H9 (cell line): ENCODE measurements around the gene SETD9. TPM values are rescaled to one million over a fixed set of nuclear protein-coding genes. Genes with fewer than 3 reads are reported as not detected.

ENCODE experiments used
- DNase-seq: peaks from one replicate; pipeline ENCODE4 v3.0.0-alpha.2; 2017
- H2AFZ ChIP-seq: one replicate; pipeline ENCODE4 v1.6.1; 2013; ENCODE audit warnings: mild to moderate bottlenecking, low read length, control low read depth, moderate library complexity
- H2AK5ac ChIP-seq: 2 replicates; pipeline ENCODE4 v1.6.1; 2013; ENCODE audit warnings: low read length, control low read depth, mixed read lengths; ENCODE audit not compliant: insufficient read length
- H2BK120ac ChIP-seq: one replicate; pipeline ENCODE4 v1.6.1; 2013; ENCODE audit warnings: low read depth, mild to moderate bottlenecking, low read length, control low read depth, inconsistent platforms; ENCODE audit not compliant: poor library complexity, severe bottlenecking
- H2BK12ac ChIP-seq: 2 replicates; pipeline ENCODE4 v1.6.1; 2013; ENCODE audit warnings: low read length, control low read depth, mixed read lengths, low read depth; ENCODE audit not compliant: insufficient read length
- H2BK15ac ChIP-seq: 2 replicates; pipeline ENCODE4 v1.6.1; 2013; ENCODE audit warnings: low read depth, low read length, control low read depth
- H2BK20ac ChIP-seq: one replicate; pipeline ENCODE4 v1.6.1; 2013; ENCODE audit warnings: low read depth, mild to moderate bottlenecking, low read length, control low read depth, inconsistent platforms; ENCODE audit not compliant: poor library complexity, severe bottlenecking
- H2BK5ac ChIP-seq: 2 replicates; pipeline ENCODE4 v1.6.1; 2013; ENCODE audit warnings: low read length, control low read depth, mixed read lengths; ENCODE audit not compliant: insufficient read length
- H3K14ac ChIP-seq: 2 replicates; pipeline ENCODE4 v1.6.1; 2013; ENCODE audit warnings: low read length, control low read depth; ENCODE audit not compliant: insufficient read depth
- H3K18ac ChIP-seq: 2 replicates; pipeline ENCODE4 v1.6.1; 2013; ENCODE audit warnings: low read depth, mild to moderate bottlenecking, mixed read lengths, low read length, control low read depth; ENCODE audit not compliant: insufficient read length
- H3K23ac ChIP-seq: 2 replicates; pipeline ENCODE4 v1.6.1; 2013; ENCODE audit warnings: low read length, control low read depth, mixed read lengths, low read depth; ENCODE audit not compliant: insufficient read length
- H3K23me2 ChIP-seq: 2 replicates; pipeline ENCODE4 v1.6.1; 2013; ENCODE audit warnings: low read depth, mild to moderate bottlenecking, mixed read lengths, low read length, control low read depth; ENCODE audit not compliant: insufficient read length, poor library complexity, severe bottlenecking
- H3K27ac ChIP-seq: 2 replicates; pipeline ENCODE4 v1.5.1; 2013; ENCODE audit warnings: low read length, control low read depth, mixed read lengths, low read depth; ENCODE audit not compliant: insufficient read length
- H3K27me3 ChIP-seq: 2 replicates; pipeline ENCODE4 v1.6.1; 2013; ENCODE audit warnings: low read length, control low read depth, inconsistent platforms; ENCODE audit not compliant: insufficient read depth
- H3K4ac ChIP-seq: 2 replicates; pipeline ENCODE4 v1.6.1; 2013; ENCODE audit warnings: low read depth, mild to moderate bottlenecking, control low read depth, inconsistent platforms, low read length, moderate library complexity
- H3K4me1 ChIP-seq: 2 replicates; pipeline ENCODE4 v1.6.1; 2013; ENCODE audit warnings: low read length, control low read depth, inconsistent platforms; ENCODE audit not compliant: insufficient read depth
- H3K4me2 ChIP-seq: 2 replicates; pipeline ENCODE4 v1.6.1; 2013; ENCODE audit warnings: low read length, control low read depth, mixed read lengths; ENCODE audit not compliant: insufficient read length, insufficient read depth
- H3K56ac ChIP-seq: 2 replicates; pipeline ENCODE4 v1.6.1; 2013; ENCODE audit warnings: low read depth, mild to moderate bottlenecking, mixed read lengths, low read length, control low read depth; ENCODE audit not compliant: insufficient read length
- H3K79me1 ChIP-seq: 2 replicates; pipeline ENCODE4 v1.6.1; 2013; ENCODE audit warnings: low read depth, mild to moderate bottlenecking, moderate library complexity, low read length, control low read depth, inconsistent platforms; ENCODE audit not compliant: insufficient read depth, poor library complexity, severe bottlenecking
- H3K79me2 ChIP-seq: 2 replicates; pipeline ENCODE4 v1.6.1; 2013; ENCODE audit warnings: low read length, control low read depth, inconsistent platforms; ENCODE audit not compliant: insufficient read depth
- H3K9ac ChIP-seq: 2 replicates; pipeline ENCODE4 v1.6.1; 2013; ENCODE audit warnings: low read length, control low read depth, mixed read lengths; ENCODE audit not compliant: insufficient read length; ENCODE audit errors: extremely low read depth
- H3K9me3 ChIP-seq: one replicate; pipeline ENCODE4 v1.6.1; 2013; ENCODE audit warnings: low read depth, low read length, inconsistent platforms; ENCODE audit not compliant: control insufficient read depth
- H3T11ph ChIP-seq: one replicate; pipeline ENCODE4 v1.6.1; 2013; ENCODE audit warnings: mild to moderate bottlenecking, low read length, control low read depth, inconsistent platforms
- H4K20me1 ChIP-seq: one replicate; pipeline ENCODE4 v1.6.1; 2013; ENCODE audit not compliant: control insufficient read depth, insufficient read length, insufficient read depth
- H4K5ac ChIP-seq: 2 replicates; pipeline ENCODE4 v1.6.1; 2013; ENCODE audit warnings: low read depth, mild to moderate bottlenecking, mixed read lengths, low read length, control low read depth; ENCODE audit not compliant: insufficient read length
- H4K8ac ChIP-seq: replicated peaks from 2 replicates; pipeline ENCODE4 v1.6.1; 2013; ENCODE audit warnings: low read length, control low read depth, mixed read lengths, low read depth; ENCODE audit not compliant: insufficient read length
- H4K91ac ChIP-seq: 2 replicates; pipeline ENCODE4 v1.6.1; 2013; ENCODE audit warnings: low read depth, mild to moderate bottlenecking, moderate library complexity, mixed read lengths, low read length, control low read depth; ENCODE audit not compliant: insufficient read length
- H3K27ac Mint-ChIP-seq, 3 experiments: 2 replicates in 2 of 3; 3 replicates in 1 of 3; pipeline ENCODE4 v1.8.0; 2020 to 2021; ENCODE audit warnings: mixed read lengths in 3 of 3, mild to moderate bottlenecking in 1 of 3, moderate library complexity in 1 of 3
- H3K27me3 Mint-ChIP-seq: 2 replicates; pipeline ENCODE4 v1.8.0; 2021; ENCODE audit warnings: low read depth, mild to moderate bottlenecking, moderate library complexity, mixed read lengths
- H3K36me3 Mint-ChIP-seq, 3 experiments: 2 replicates in 2 of 3; 3 replicates in 1 of 3; pipeline ENCODE4 v1.8.0; 2020 to 2021; ENCODE audit warnings: low read depth in 3 of 3, mixed read lengths in 3 of 3; ENCODE audit not compliant: insufficient read depth in 1 of 3
- H3K4me1 Mint-ChIP-seq, 2 experiments: 2 replicates each; pipeline ENCODE4 v1.8.0; 2020; ENCODE audit warnings: mixed read lengths in 2 of 2
- H3K4me3 Mint-ChIP-seq, 2 experiments: 2 replicates in 1 of 2; 3 replicates in 1 of 2; pipeline ENCODE4 v1.8.0; 2020 to 2021; ENCODE audit warnings: mild to moderate bottlenecking in 2 of 2, mixed read lengths in 2 of 2, moderate library complexity in 1 of 2
- H3K9me3 Mint-ChIP-seq, 2 experiments: 2 replicates in 1 of 2; 3 replicates in 1 of 2; pipeline ENCODE4 v1.8.0; 2020; ENCODE audit warnings: mild to moderate bottlenecking in 2 of 2, mixed read lengths in 2 of 2, moderate library complexity in 1 of 2
- CTCF ChIP-seq: fragments of 200-600 bp; sonication (generic); conservative IDR thresholded peaks from 3 replicates; pipeline ENCODE4 v1.8.0; 2021; ENCODE audit warnings: antibody characterized with exemption, mild to moderate bottlenecking
- WGBS: extraction: QIAGEN DNeasy Blood & Tissue Kit; methylation state at CpG from one replicate; pipeline ENCODE4 v1.1.7; 2013; ENCODE audit warnings: missing lambda C conversion rate, low lambda C conversion rate, mixed read lengths; ENCODE audit not compliant: insufficient read length; ENCODE audit errors: extremely low coverage; 5-methylcytosine and 5-hydroxymethylcytosine counted together
- total RNA-seq: library from RNA; stranded (reverse); gene quantifications from 2 replicates; pipeline ENCODE4 v1.2.1, GENCODE V29; 2021

SETD9 gene
- total RNA-seq, 1 experiment from 2014 or later = 15.7 TPM

- H3K4me2 ChIP-seq = no peak overlapping the region
- no peak overlapping the region for H3K56ac ChIP-seq
- no peak overlapping the region for H3K14ac ChIP-seq
- H3K4me3 Mint-ChIP-seq = no peak overlapping the region
- no peaks in the 10 kb centered on the region for H3K4me1 ChIP-seq
- no peak overlapping the region for H3K18ac ChIP-seq
- peaks cover 2% of the 10 kb centered on the region; the same call in 1 of the 2 replicates for H3K27me3 Mint-ChIP-seq
- H2AFZ ChIP-seq = no peak overlapping the region
- H2BK5ac ChIP-seq = no peak overlapping the region
- no peak overlapping the region for H3T11ph ChIP-seq
- H2AK5ac ChIP-seq = no peak overlapping the region
- H3K27ac Mint-ChIP-seq = no peak overlapping the region
- WGBS = no CpG with 5 or more reads among the region's 5 CpGs
- H2BK12ac ChIP-seq = no peak overlapping the region
- H3K9me3 Mint-ChIP-seq = no peaks in the 10 kb centered on the region
- H3K27ac ChIP-seq = no peak overlapping the region
- no peaks in the 10 kb centered on the region for H3K79me2 ChIP-seq
- H2BK120ac ChIP-seq = no peak overlapping the region
- no peak overlapping the region for H4K91ac ChIP-seq
- no peaks in the 10 kb centered on the region for H3K9me3 ChIP-seq
- no peak overlapping the region for H2BK20ac ChIP-seq
- H2BK15ac ChIP-seq = no peak overlapping the region
- H3K27me3 ChIP-seq = no peaks in the 10 kb centered on the region
- H4K20me1 ChIP-seq = no peaks in the 10 kb centered on the region
- no peaks in the 10 kb centered on the region for H3K4me1 Mint-ChIP-seq
- no peak overlapping the region for H4K5ac ChIP-seq
- no peak overlapping the region for H3K9ac ChIP-seq
- H3K23ac ChIP-seq = no peak overlapping the region
- no peaks in the 10 kb centered on the region for H3K23me2 ChIP-seq
- no peak for TF ChIP-seq CTCF
- no peak for DNase-seq
- no peak overlapping the region for H4K8ac ChIP-seq
- H3K4ac ChIP-seq = no peak overlapping the region
- H3K36me3 Mint-ChIP-seq = no peaks in the 10 kb centered on the region
- no peaks in the 10 kb centered on the region for H3K79me1 ChIP-seq
Measured at GRCh38 chr5:56963246-56963645, 53.9 kb downstream of the SETD9 start.
